ENCODE data around the gene PRCD. TPM values are rescaled to one million over a fixed set of nuclear protein-coding genes. Genes with fewer than 3 reads are reported as not detected.

The PRCD gene
- total RNA-seq, 6 experiments from 2014 or later: 0.12 to 1.3 (median 0.22) TPM; not detected in 3

DNA sequence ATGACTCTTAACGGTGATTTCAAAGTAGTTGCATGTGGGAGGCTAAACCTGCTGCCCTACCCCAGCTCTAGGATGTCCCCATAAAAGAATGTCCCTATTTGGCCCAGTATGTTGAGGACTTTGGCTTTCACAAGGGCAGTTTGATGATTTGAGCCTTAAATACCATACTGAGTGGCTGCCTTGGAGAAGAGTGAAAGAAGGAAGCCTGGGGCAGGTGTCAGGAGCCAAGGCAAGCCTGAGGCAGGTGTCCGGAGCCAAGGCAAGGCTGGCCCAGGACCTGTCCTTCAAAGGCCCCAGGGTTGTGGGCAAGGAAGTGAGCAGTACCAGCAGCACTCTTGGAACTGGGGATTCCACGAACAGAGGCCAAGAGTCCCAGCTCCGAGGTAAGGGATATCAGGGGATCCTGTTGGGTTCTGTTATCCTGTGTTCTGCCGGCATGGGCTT lies 27.2 kb downstream of the PRCD start:
- no peaks in the 10 kb centered on the region for H3K9me3 ChIP-seq
- intact Hi-C loops (cut with DNase I): no loop called here
- TF ChIP-seq POLR2A (IDR thresholded peaks at IDR 0.05): no peak
- TF ChIP-seq, protein P1, sequence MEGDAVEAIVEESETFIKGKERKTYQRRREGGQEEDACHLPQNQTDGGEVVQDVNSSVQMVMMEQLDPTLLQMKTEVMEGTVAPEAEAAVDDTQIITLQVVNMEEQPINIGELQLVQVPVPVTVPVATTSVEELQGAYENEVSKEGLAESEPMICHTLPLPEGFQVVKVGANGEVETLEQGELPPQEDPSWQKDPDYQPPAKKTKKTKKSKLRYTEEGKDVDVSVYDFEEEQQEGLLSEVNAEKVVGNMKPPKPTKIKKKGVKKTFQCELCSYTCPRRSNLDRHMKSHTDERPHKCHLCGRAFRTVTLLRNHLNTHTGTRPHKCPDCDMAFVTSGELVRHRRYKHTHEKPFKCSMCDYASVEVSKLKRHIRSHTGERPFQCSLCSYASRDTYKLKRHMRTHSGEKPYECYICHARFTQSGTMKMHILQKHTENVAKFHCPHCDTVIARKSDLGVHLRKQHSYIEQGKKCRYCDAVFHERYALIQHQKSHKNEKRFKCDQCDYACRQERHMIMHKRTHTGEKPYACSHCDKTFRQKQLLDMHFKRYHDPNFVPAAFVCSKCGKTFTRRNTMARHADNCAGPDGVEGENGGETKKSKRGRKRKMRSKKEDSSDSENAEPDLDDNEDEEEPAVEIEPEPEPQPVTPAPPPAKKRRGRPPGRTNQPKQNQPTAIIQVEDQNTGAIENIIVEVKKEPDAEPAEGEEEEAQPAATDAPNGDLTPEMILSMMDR (IDR thresholded peaks at IDR 0.05): no peak
- peak overlapping the region in 1 of 3 donors; percentile 20 for H3K27ac ChIP-seq
- peaks cover 0 to 34% (median 8%) of the 10 kb centered on the region in 4 donors for H3K36me3 ChIP-seq
- WGBS (ENCODE audit: insufficient coverage, low coverage, low lambda C conversion rate, missing lambda C conversion rate): 80% methylated on average over 3 of the region's 5 CpGs
- DNase-seq (no peak), ATAC-seq (no peak)
- H3K4me3 ChIP-seq: no peak overlapping the region
- H3K4me1 ChIP-seq: peaks cover 0 to 15% (median 6%) of the 10 kb centered on the region in 4 donors
- no peaks in the 10 kb centered on the region for H3K27me3 ChIP-seq

DNA sequence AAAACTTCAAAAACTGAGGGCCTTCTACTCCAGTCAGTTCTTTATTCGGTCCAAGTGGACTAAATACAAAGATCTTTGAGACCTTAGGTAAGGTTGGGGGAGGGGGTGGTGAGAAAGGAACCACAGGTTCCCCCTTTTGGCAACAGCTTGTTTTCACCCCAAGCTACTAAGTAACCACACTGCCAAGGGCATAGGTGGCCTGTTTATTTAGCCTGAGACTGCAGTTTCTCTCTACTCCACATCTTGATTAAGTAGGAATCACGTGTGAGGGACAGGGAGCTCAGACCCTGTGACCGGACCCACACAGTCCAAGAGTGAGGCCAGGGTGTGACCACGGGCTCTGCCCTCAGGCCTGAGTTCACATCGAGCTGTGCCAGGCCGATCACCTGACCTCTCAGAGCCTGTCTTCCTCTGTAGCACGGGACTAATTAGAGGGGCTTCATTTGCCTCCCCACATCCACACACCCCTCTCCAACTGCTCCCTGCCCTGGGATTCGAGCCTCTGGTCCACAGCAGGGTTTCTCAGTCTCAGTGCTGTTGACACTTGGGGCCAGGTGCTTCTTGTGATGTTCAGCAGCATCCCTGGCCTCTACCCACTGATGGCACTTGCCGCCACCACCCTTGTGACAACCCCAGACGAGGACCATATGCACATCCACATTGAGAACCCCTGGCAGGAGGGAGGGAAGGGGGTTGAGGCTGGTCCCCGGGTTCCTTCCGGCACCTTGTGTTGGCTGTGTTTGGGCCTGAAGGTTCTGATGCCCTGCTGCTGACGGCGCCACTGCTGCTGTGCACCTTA lies 28.0 kb downstream of the PRCD start:
- ATAC-seq: peak; percentile 64 to 87 (median 74)
- intact Hi-C loops (cut with DNase I): no loop called here
- 38% methylated on average over 8 of the region's 14 CpGs for WGBS (ENCODE audit: insufficient coverage, low coverage, low lambda C conversion rate, missing lambda C conversion rate)
- H3K27ac ChIP-seq: peak overlapping the region in 1 of 3 donors; percentile 20
- no peaks in the 10 kb centered on the region for H3K27me3 ChIP-seq
- TF ChIP-seq POLR2A (IDR thresholded peaks at IDR 0.05): no peak
- TF ChIP-seq, protein P1 (IDR thresholded peaks at IDR 0.05): no peak
- DNase-seq: peak; percentile 58 to 87 (median 83)
- no peaks in the 10 kb centered on the region for H3K9me3 ChIP-seq
- no peak overlapping the region for H3K4me3 ChIP-seq
- peaks cover 0 to 15% (median 6%) of the 10 kb centered on the region in 4 donors for H3K4me1 ChIP-seq
- H3K36me3 ChIP-seq: peaks cover 0 to 29% (median 7%) of the 10 kb centered on the region in 4 donors

- Histone ChIP-seq H3K27ac (no peak overlapping the region), H3K4me3 (no peak overlapping the region), H3K9me3 (no peaks in the 10 kb centered on the region), H3K27me3 (no peaks in the 10 kb centered on the region), H3K36me3 (peaks cover 0 to 22% (median 7%) of the 10 kb centered on the region in 4 donors), H3K4me1 (peaks cover 0 to 15% (median 6%) of the 10 kb centered on the region in 4 donors)
- TF ChIP-seq, protein P1 (IDR thresholded peaks at IDR 0.05): no peak
- TF ChIP-seq POLR2A (IDR thresholded peaks at IDR 0.05): no peak
- DNase-seq: no peak
- no peak for ATAC-seq
- 43% methylated on average over 19 of the region's 19 CpGs for WGBS (ENCODE audit: insufficient coverage, low coverage, low lambda C conversion rate, missing lambda C conversion rate)
- intact Hi-C loops (cut with DNase I): no loop called here
Measured at GRCh38 chr17:76568811-76569221, 29.0 kb downstream of the PRCD start.

GRCh38 chr17:76569607-76570279 lies 29.9 kb downstream of the PRCD start:
- intact Hi-C loops (cut with DNase I): loop anchor here in 1 of 2 donors (10.0 kb wide), 1 partner anchor 45 kb away; no protein-coding TSS in a partner anchor
- peaks cover 0 to 13% (median 5%) of the 10 kb centered on the region in 4 donors for H3K36me3 ChIP-seq
- no peaks in the 10 kb centered on the region for H3K27me3 ChIP-seq
- no peak overlapping the region for H3K4me3 ChIP-seq
- H3K4me1 ChIP-seq: peaks cover 0 to 15% (median 6%) of the 10 kb centered on the region in 4 donors
- WGBS (ENCODE audit: insufficient coverage, low coverage, low lambda C conversion rate, missing lambda C conversion rate): 64% methylated on average over 10 of the region's 18 CpGs
- ATAC-seq: peak; percentile 53 to 71 (median 69)
- DNase-seq: peak; percentile 46 to 74 (median 72)
- H3K27ac ChIP-seq: no peak overlapping the region
- TF ChIP-seq, protein P1 (IDR thresholded peaks at IDR 0.05): no peak
- TF ChIP-seq POLR2A (IDR thresholded peaks at IDR 0.05): no peak
- no peaks in the 10 kb centered on the region for H3K9me3 ChIP-seq

All from right lobe of liver (tissue), 6 donors.